EL (cell line): Measurements from ENCODE around the gene SIT1.
"Not testable (repeated sequence)": the region's sequence is repeated elsewhere in the genome, so short reads cannot be mapped to it uniquely, and the experiment has no call there.

Experiments used
- DNase-seq: peaks from one replicate; pipeline ENCODE4 v3.0.0-alpha.2; 2016

The SIT1 gene

GRCh38 chr9:35636135-35636876 lies 14.4 kb downstream of the SIT1 start:
- DNase-seq, result no peak

GRCh38 chr9:35635730-35636129 lies 15.0 kb downstream of the SIT1 start:
- DNase-seq, result no peak

- DNase-seq, result no peak
Measured at GRCh38 chr9:35629597-35629996, 21.1 kb downstream of the SIT1 start.

GRCh38 chr9:35628389-35628991 lies 22.2 kb downstream of the SIT1 start:
- DNase-seq, result no peak

- no peak for DNase-seq
Measured at GRCh38 chr9:35627575-35627974, 23.2 kb downstream of the SIT1 start.

GRCh38 chr9:35619800-35620158 lies 31.0 kb downstream of the SIT1 start:
- DNase-seq, result no peak

GRCh38 chr9:35618854-35619799 lies 31.6 kb downstream of the SIT1 start:
- no peak for DNase-seq

- no peak for DNase-seq
Measured at GRCh38 chr9:35618325-35618727, 32.4 kb downstream of the SIT1 start, which contains the start of gene CD72. Gene CD72, minus strand, starts transcription at chr9:35618413. Its CDS starts 110 bp downstream, at chr9:35618303.

- DNase-seq, result no peak
Measured at GRCh38 chr9:35617548-35617947, 33.2 kb downstream of the SIT1 start.

GRCh38 chr9:35616681-35617459 lies 33.9 kb downstream of the SIT1 start:
- DNase-seq, result peak; percentile 60

GRCh38 chr9:35615981-35616680 lies 34.6 kb downstream of the SIT1 start:
- DNase-seq, result no peak

- no peak for DNase-seq
Measured at GRCh38 chr9:35612843-35613242, 37.9 kb downstream of the SIT1 start.

GRCh38 chr9:35612066-35612465 lies 38.7 kb downstream of the SIT1 start:
- DNase-seq, result not testable (repeated sequence)

- DNase-seq, result peak; percentile 35
Measured at GRCh38 chr9:35611230-35611797, 39.4 kb downstream of the SIT1 start.

GRCh38 chr9:35609820-35610163 lies 40.9 kb downstream of the SIT1 start:
- no peak for DNase-seq

GRCh38 chr9:35609001-35609819 lies 41.5 kb downstream of the SIT1 start:
- no peak for DNase-seq

GRCh38 chr9:35608221-35608620 lies 42.5 kb downstream of the SIT1 start:
- DNase-seq, result no peak

- no peak for DNase-seq
Measured at GRCh38 chr9:35606726-35607125, 44.0 kb downstream of the SIT1 start.

GRCh38 chr9:35606138-35606504 lies 44.6 kb downstream of the SIT1 start:
- DNase-seq, result peak; percentile 22

- DNase-seq, result peak; percentile 35
Measured at GRCh38 chr9:35605351-35606137, 45.2 kb downstream of the SIT1 start.
